Activated CD4-positive, alpha-beta memory T cell treated with anti-CD3 and anti-CD28 coated beads for 36 hours (primary cell): ENCODE measurements around the gene CPEB3. TPM values are rescaled to one million over a fixed set of nuclear protein-coding genes. Genes with fewer than 3 reads are reported as not detected.
"Not testable (repeated sequence)": the region's sequence is repeated elsewhere in the genome, so short reads cannot be mapped to it uniquely, and the experiment has no call there.

Source experiments
- CTCF ChIA-PET: fragments of 350-600 bp; sonication (Branson Sonifier 250); formaldehyde crosslinking; loops from one replicate; lab custom pipeline; 2021; ENCODE audit warnings: antibody characterized with exemption, inconsistent platforms; lab: Charles Lee
- POLR2A ChIA-PET: fragments of 350-600 bp; sonication (Branson Sonifier 250); formaldehyde crosslinking; loops from one replicate; lab custom pipeline; 2021; ENCODE audit warnings: antibody characterized with exemption; lab: Charles Lee
- DNase-seq: peaks from one replicate; pipeline ENCODE4 v3.0.0-alpha.2; 2020
- H3K27ac Mint-ChIP-seq: one replicate; pipeline ENCODE4 v1.8.0; 2021; ENCODE audit warnings: mixed read lengths
- H3K27me3 Mint-ChIP-seq: one replicate; pipeline ENCODE4 v1.8.0; 2021; ENCODE audit warnings: mixed read lengths
- H3K36me3 Mint-ChIP-seq: one replicate; pipeline ENCODE4 v1.8.0; 2021; ENCODE audit warnings: mixed read lengths
- H3K4me1 Mint-ChIP-seq: one replicate; pipeline ENCODE4 v1.8.0; 2021; ENCODE audit warnings: low read depth, mixed read lengths
- H3K4me3 Mint-ChIP-seq: one replicate; pipeline ENCODE4 v1.8.0; 2021; ENCODE audit warnings: mild to moderate bottlenecking, mixed read lengths
- H3K9me3 Mint-ChIP-seq: one replicate; pipeline ENCODE4 v1.8.0; 2021; ENCODE audit warnings: mixed read lengths
- intact Hi-C: fragments of 100-400 bp; cut with micrococcal nuclease; formaldehyde crosslinking; loops from one replicate; pipeline ENCODE4 v1.15.1; 2023
- total RNA-seq, 2 experiments: library from RNA; stranded (reverse); gene quantifications; one replicate each; pipeline ENCODE4 v1.2.3, GENCODE V29; 2021

Gene CPEB3
- total RNA-seq, 2 experiments from 2014 or later: 1.4 to 1.6 TPM

GRCh38 chr10:92126100-92126650 lies 164.7 kb downstream of the CPEB3 start:
- ChIA-PET CTCF (no interaction called here), POLR2A (interaction anchor here (0.6 kb wide), 1 partner anchor 89 kb away, joined by 4 read pairs; no protein-coding TSS in a partner anchor)
- no peaks in the 10 kb centered on the region for H3K27me3 Mint-ChIP-seq
- DNase-seq: no peak
- no peak overlapping the region for H3K27ac Mint-ChIP-seq
- intact Hi-C loops: no loop called here
- no peaks in the 10 kb centered on the region for H3K4me1 Mint-ChIP-seq
- H3K4me3 Mint-ChIP-seq: no peak overlapping the region
- no peaks in the 10 kb centered on the region for H3K9me3 Mint-ChIP-seq
- no peaks in the 10 kb centered on the region for H3K36me3 Mint-ChIP-seq

GRCh38 chr10:92125144-92125543 lies 165.7 kb downstream of the CPEB3 start:
- CTCF ChIA-PET: interaction anchor here (0.6 to 0.7 kb wide), 3 partner anchors 74 to 832 kb away, joined by 3 read pairs; no protein-coding TSS in a partner anchor
- no peak for DNase-seq
- POLR2A ChIA-PET: interaction anchor here (0.6 kb wide), 1 partner anchor 775 kb away, joined by 3 read pairs; no protein-coding TSS in a partner anchor
- Mint-ChIP-seq H3K27ac (no peak overlapping the region), H3K4me1 (no peaks in the 10 kb centered on the region), H3K36me3 (no peaks in the 10 kb centered on the region), H3K4me3 (no peak overlapping the region), H3K27me3 (no peaks in the 10 kb centered on the region), H3K9me3 (no peaks in the 10 kb centered on the region)
- intact Hi-C loops: no loop called here

GRCh38 chr10:92124616-92125143 lies 166.2 kb downstream of the CPEB3 start:
- no peak for DNase-seq
- Mint-ChIP-seq H3K9me3 (no peaks in the 10 kb centered on the region), H3K36me3 (no peaks in the 10 kb centered on the region), H3K27me3 (no peaks in the 10 kb centered on the region), H3K27ac (no peak overlapping the region), H3K4me3 (no peak overlapping the region), H3K4me1 (no peaks in the 10 kb centered on the region)
- ChIA-PET CTCF (interaction anchor here (0.6 kb wide), 1 partner anchor 365 kb away, joined by 3 read pairs; no protein-coding TSS in a partner anchor), POLR2A (no interaction called here)
- intact Hi-C loops: no loop called here

GRCh38 chr10:92124020-92124419 lies 166.9 kb downstream of the CPEB3 start:
- CTCF ChIA-PET: no interaction called here
- H3K4me1 Mint-ChIP-seq: no peaks in the 10 kb centered on the region

GRCh38 chr10:92122941-92123450 lies 167.9 kb downstream of the CPEB3 start:
- H3K27ac Mint-ChIP-seq: no peak overlapping the region
- H3K27me3 Mint-ChIP-seq: no peaks in the 10 kb centered on the region
- no peaks in the 10 kb centered on the region for H3K4me1 Mint-ChIP-seq
- no peaks in the 10 kb centered on the region for H3K36me3 Mint-ChIP-seq
- no peak for DNase-seq
- ChIA-PET CTCF (no interaction called here), POLR2A (no interaction called here)
- intact Hi-C loops: no loop called here
- H3K4me3 Mint-ChIP-seq: no peak overlapping the region
- no peaks in the 10 kb centered on the region for H3K9me3 Mint-ChIP-seq

More at GRCh38 chr10:92124020-92124419, 166.9 kb downstream of the CPEB3 start:
- Mint-ChIP-seq H3K9me3 (no peaks in the 10 kb centered on the region), H3K36me3 (no peaks in the 10 kb centered on the region), H3K27me3 (no peaks in the 10 kb centered on the region), H3K4me3 (no peak overlapping the region), H3K27ac (no peak overlapping the region)
- POLR2A ChIA-PET: no interaction called here
- intact Hi-C loops: no loop called here
- DNase-seq: no peak

GRCh38 chr10:92121686-92122492 lies 169.0 kb downstream of the CPEB3 start:
- ChIA-PET CTCF (no interaction called here), POLR2A (no interaction called here)
- H3K9me3 Mint-ChIP-seq: no peaks in the 10 kb centered on the region
- no peaks in the 10 kb centered on the region for H3K36me3 Mint-ChIP-seq
- H3K27me3 Mint-ChIP-seq: no peaks in the 10 kb centered on the region
- intact Hi-C loops: no loop called here
- H3K27ac Mint-ChIP-seq: no peak overlapping the region
- H3K4me1 Mint-ChIP-seq: no peaks in the 10 kb centered on the region
- DNase-seq: no peak
- no peak overlapping the region for H3K4me3 Mint-ChIP-seq

GRCh38 chr10:92119340-92119739 lies 171.5 kb downstream of the CPEB3 start:
- intact Hi-C loops: no loop called here
- Mint-ChIP-seq H3K27me3 (no peaks in the 10 kb centered on the region), H3K36me3 (no peaks in the 10 kb centered on the region), H3K9me3 (no peaks in the 10 kb centered on the region), H3K27ac (no peak overlapping the region), H3K4me1 (no peaks in the 10 kb centered on the region), H3K4me3 (no peak overlapping the region)
- ChIA-PET POLR2A (no interaction called here), CTCF (no interaction called here)
- DNase-seq: no peak

GRCh38 chr10:92114917-92115316 lies 176.0 kb downstream of the CPEB3 start:
- H3K36me3 Mint-ChIP-seq, H3K4me1 Mint-ChIP-seq, intact Hi-C loops, POLR2A ChIA-PET, CTCF ChIA-PET, DNase-seq, H3K4me3 Mint-ChIP-seq, H3K27ac Mint-ChIP-seq, H3K27me3 Mint-ChIP-seq, H3K9me3 Mint-ChIP-seq: not testable (repeated sequence)

- ChIA-PET POLR2A (no interaction called here), CTCF (no interaction called here)
- no peak for DNase-seq
- Mint-ChIP-seq H3K9me3 (no peaks in the 10 kb centered on the region), H3K4me3 (no peak overlapping the region), H3K27me3 (no peaks in the 10 kb centered on the region), H3K27ac (no peak overlapping the region), H3K4me1 (no peaks in the 10 kb centered on the region), H3K36me3 (no peaks in the 10 kb centered on the region)
- intact Hi-C loops: no loop called here
These were observed 176.8 kb downstream of the CPEB3 start for GRCh38 chr10:92113911-92114600.

- DNase-seq: no peak
- no peaks in the 10 kb centered on the region for H3K9me3 Mint-ChIP-seq
- CTCF ChIA-PET: no interaction called here
- no peak overlapping the region for H3K27ac Mint-ChIP-seq
- POLR2A ChIA-PET: no interaction called here
- H3K36me3 Mint-ChIP-seq: no peaks in the 10 kb centered on the region
- intact Hi-C loops: no loop called here
- no peak overlapping the region for H3K4me3 Mint-ChIP-seq
- H3K4me1 Mint-ChIP-seq: no peaks in the 10 kb centered on the region
- no peaks in the 10 kb centered on the region for H3K27me3 Mint-ChIP-seq
These were observed 178.4 kb downstream of the CPEB3 start for GRCh38 chr10:92112462-92112861.

- no peaks in the 10 kb centered on the region for H3K27me3 Mint-ChIP-seq
- H3K9me3 Mint-ChIP-seq: no peaks in the 10 kb centered on the region
- H3K4me1 Mint-ChIP-seq: no peaks in the 10 kb centered on the region
- DNase-seq: no peak
- ChIA-PET POLR2A (interaction anchor here (0.5 kb wide), 1 partner anchor 197 kb away, joined by 3 read pairs; no protein-coding TSS in a partner anchor), CTCF (no interaction called here)
- H3K36me3 Mint-ChIP-seq: no peaks in the 10 kb centered on the region
- no peak overlapping the region for H3K4me3 Mint-ChIP-seq
- intact Hi-C loops: no loop called here
- no peak overlapping the region for H3K27ac Mint-ChIP-seq
These were observed 179.4 kb downstream of the CPEB3 start for GRCh38 chr10:92111336-92111939.
